Measurements from ENCODE around the gene UBTF. TPM values are rescaled to one million over a fixed set of nuclear protein-coding genes. Genes with fewer than 3 reads are reported as not detected.

The UBTF gene
- total and polyA plus RNA-seq, 2 of the 8 experiments (the other 6 are each of a cell fraction or from before 2014, with no cell fraction given), result 14.7 to 106 TPM

DNA sequence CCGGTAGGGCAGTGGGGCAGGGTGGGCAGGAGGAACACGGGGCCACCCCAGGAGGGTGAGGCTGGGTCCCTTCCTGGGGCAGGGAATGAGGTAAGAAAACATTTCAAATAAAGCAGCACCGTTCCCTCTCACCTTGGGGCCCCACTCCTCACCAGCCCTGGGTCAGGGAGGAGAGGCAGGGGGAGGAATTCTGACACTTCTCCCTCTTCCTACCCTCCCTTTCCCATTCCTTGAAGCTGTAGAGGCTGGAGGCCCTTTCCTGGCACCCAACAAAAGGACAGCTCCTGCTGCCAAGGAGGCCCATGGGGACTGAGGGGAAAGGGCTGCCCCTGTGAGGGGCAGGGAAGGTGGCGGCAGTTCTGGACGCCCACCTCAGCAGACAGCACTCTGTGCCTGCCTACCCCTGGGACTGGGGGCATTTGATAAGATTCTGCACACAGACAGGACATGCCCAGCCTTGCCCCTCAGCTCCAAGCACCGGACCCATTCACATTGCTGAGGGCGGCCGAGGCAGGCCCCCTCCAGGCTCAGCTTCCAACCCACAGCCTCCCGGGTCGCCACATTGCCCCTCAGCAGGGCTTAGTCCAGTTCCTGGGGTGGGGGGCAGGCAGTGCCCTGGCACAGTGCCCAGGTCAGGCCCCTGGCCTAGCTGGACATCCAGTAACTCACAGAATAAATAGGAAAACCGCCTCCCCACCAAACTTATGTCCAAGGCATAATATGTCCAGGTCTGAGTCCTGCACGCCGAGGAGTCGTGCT is 26.0 kb downstream of the UBTF start:
- peaks cover 0 to 20% of the 10 kb centered on the region in 2 experiments for H4K20me1 ChIP-seq (replicated peaks in 1 of 2; ENCODE audit: control insufficient read depth in 1 of 2, insufficient read depth in 2 of 2, low read length in 2 of 2)
- H2BK20ac ChIP-seq (ENCODE audit: low read length), result no peak overlapping the region
- no peaks in the 10 kb centered on the region for H3K27me3 ChIP-seq (replicated peaks in 1 of 4; ENCODE audit: control insufficient read depth in 3 of 4, extremely low read depth in 1 of 4, insufficient read depth in 3 of 4, low read length in 3 of 4)
- no peak overlapping the region for H3K4me2 ChIP-seq (ENCODE audit: insufficient read depth in 1 of 2, low read depth in 2 of 2, low read length in 2 of 2)
- no peak overlapping the region for H2BK120ac ChIP-seq (replicated peaks; ENCODE audit: low read depth, low read length)
- H4K91ac ChIP-seq (replicated peaks; ENCODE audit: insufficient read length, low read length), result peak overlapping the region; percentile 68
- H2AK5ac ChIP-seq (ENCODE audit: low read depth, low read length), result no peak overlapping the region
- H3K27ac ChIP-seq (ENCODE audit: low read depth, low read length), result no peak overlapping the region
- no peak overlapping the region for H3K56ac ChIP-seq (replicated peaks; ENCODE audit: insufficient read length, low read depth, low read length)
- H3K79me2 ChIP-seq (ENCODE audit: control insufficient read depth in 1 of 2, insufficient read depth in 2 of 2, low read length in 2 of 2), result peaks cover 0 to 20% of the 10 kb centered on the region in 2 experiments; a peak in 3 of 4 replicates
- H3K23me2 ChIP-seq (ENCODE audit: low read depth, low read length), result peaks cover 3% of the 10 kb centered on the region; the same call in 1 of the 2 replicates
- H3K36me3 ChIP-seq (ENCODE audit: control insufficient read depth in 2 of 4, insufficient read depth in 4 of 4, low read length in 3 of 4), result peaks cover 24 to 45% (median 32%) of the 10 kb centered on the region in 4 experiments
- no peak overlapping the region for H3K18ac ChIP-seq (ENCODE audit: extremely low read depth, low read length)
- H3K23ac ChIP-seq (ENCODE audit: insufficient read length), result no peak overlapping the region
- WGBS, 2 experiments (ENCODE audit: extremely low coverage in 1 of 2, insufficient coverage in 1 of 2, insufficient read length in 1 of 2, insufficient replicate concordance in 2 of 2, low coverage in 1 of 2, low lambda C conversion rate in 2 of 2, missing lambda C conversion rate in 1 of 2), result 87% methylated on average over 14 of the region's 14 CpGs; no CpG with 5 or more reads in 1 of the 2 experiments
- no peaks in the 10 kb centered on the region; the same call in none of the 2 replicates for H3K79me1 ChIP-seq (ENCODE audit: low read depth, low read length)
- peaks cover 0 to 21% (median 15%) of the 10 kb centered on the region in 4 experiments; a peak in 6 of 7 replicates for H3K4me1 ChIP-seq (replicated peaks in 1 of 4; ENCODE audit: control insufficient read depth in 3 of 4, insufficient read depth in 4 of 4, low read length in 3 of 4)
- ChIA-PET CTCF (ENCODE audit: partially characterized antibody) (interaction anchor here (0.8 to 1.5 kb wide), 5 partner anchors 10 to 136 kb away, joined by 3 to 4 read pairs (median 3); no protein-coding TSS in a partner anchor), POLR2A (ENCODE audit: partially characterized antibody) (interaction anchor here (1.2 to 2.0 kb wide), 2 partner anchors 9 to 23 kb away, joined by 3 to 5 read pairs; partner anchors contain the start of gene ASB16)
- no peak overlapping the region for H3K14ac ChIP-seq (ENCODE audit: insufficient read length)
- no peak overlapping the region for H2AFZ ChIP-seq (ENCODE audit: low read length)
- no peak overlapping the region for H3K9ac ChIP-seq (replicated peaks in 1 of 4; ENCODE audit: extremely low read depth in 1 of 4, low read depth in 3 of 4, low read length in 3 of 4)
- no peak overlapping the region for H3K4me3 ChIP-seq (ENCODE audit: extremely low read depth in 1 of 4, insufficient read depth in 2 of 4, low read depth in 3 of 4, low read length in 4 of 4)
- H2BK15ac ChIP-seq (ENCODE audit: low read length), result no peak overlapping the region
- no peak for TF ChIP-seq POU5F1 (IDR thresholded peaks at IDR 0.05; ENCODE audit: low read depth, low read length)
- TF ChIP-seq KDM5A (IDR thresholded peaks at IDR 0.05; ENCODE audit: low read length), result no peak
- TF ChIP-seq HDAC6 (IDR thresholded peaks at IDR 0.05; ENCODE audit: low read depth, low read length), result no peak
- TF ChIP-seq RBBP5 (IDR thresholded peaks at IDR 0.05; ENCODE audit: borderline replicate concordance, low read depth, low read length), result no peak
- H2BK12ac ChIP-seq (ENCODE audit: low read depth, low read length), result no peak overlapping the region
- H2BK5ac ChIP-seq (ENCODE audit: low read depth, low read length), result 0 out of 2 replicates have a peak overlapping the region, but pooled peaks have one; percentile 27
- H4K8ac ChIP-seq (ENCODE audit: extremely low read depth, insufficient read depth, low read length), result peak overlapping the region; percentile 78; the same call in 1 of the 2 replicates
- DNase-seq (ENCODE audit: low read depth in 1 of 2, low spot score in 2 of 2) (no peak), FAIRE-seq (no peak)
- H3K9me3 ChIP-seq (ENCODE audit: insufficient read depth in 2 of 2, low read depth in 1 of 2, low read length in 1 of 2), result no peaks in the 10 kb centered on the region
- H4K5ac ChIP-seq (ENCODE audit: insufficient read length, low read depth, low read length), result no peak overlapping the region
- no peak overlapping the region for H3K4ac ChIP-seq (replicated peaks; ENCODE audit: insufficient read length, low read depth, low read length)
